GM12801 (cell line): ENCODE results near the gene PLA2G15.

ENCODE experiments used
- TF ChIP-seq, protein P1 (sequence below): IDR thresholded peaks from one replicate; pipeline ENCODE4 v1.5.1; 2011; ENCODE audit warnings: control low read depth; ENCODE audit not compliant: insufficient read length; ENCODE audit errors: extremely low read depth

Gene PLA2G15

DNA sequence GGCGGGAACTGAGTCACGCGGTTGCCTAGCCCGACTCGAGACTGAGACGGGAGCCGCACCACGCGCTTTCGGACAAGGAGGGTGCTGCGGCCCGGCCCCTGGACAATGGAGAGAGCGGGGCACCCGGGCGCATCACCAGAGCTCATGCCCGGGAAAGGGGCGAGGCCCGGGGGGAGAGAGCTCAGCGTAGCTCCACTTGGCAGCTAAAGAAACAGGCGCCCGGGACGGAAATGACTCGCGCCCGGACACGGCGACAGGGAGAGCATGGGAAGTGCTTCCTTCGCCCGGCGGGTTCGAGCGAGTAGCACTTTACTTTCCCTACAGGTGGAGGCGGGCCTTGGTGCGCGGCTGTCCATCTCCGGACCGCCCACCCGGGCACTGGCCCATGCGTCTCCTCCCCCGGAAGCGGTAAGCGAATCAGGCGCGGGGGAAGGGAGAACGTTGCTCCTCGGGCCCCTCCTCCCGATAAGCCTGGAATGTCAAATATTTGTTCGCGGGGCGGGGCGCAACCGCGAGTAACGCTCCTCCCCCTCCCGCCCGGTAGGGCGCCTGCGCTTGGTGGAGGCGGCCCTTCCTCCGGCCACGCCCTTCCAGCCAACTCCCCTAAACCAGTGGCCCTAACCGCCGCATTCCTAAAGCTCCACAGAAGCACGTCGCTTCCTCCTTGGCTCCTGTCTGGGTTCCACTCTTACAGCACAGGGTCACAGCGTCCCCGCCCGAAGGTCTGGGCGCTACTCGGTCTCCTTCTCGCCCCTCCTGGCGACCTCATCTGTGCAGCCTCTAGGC, 7.7 kb upstream of the PLA2G15 start:
- TF ChIP-seq, protein P1, sequence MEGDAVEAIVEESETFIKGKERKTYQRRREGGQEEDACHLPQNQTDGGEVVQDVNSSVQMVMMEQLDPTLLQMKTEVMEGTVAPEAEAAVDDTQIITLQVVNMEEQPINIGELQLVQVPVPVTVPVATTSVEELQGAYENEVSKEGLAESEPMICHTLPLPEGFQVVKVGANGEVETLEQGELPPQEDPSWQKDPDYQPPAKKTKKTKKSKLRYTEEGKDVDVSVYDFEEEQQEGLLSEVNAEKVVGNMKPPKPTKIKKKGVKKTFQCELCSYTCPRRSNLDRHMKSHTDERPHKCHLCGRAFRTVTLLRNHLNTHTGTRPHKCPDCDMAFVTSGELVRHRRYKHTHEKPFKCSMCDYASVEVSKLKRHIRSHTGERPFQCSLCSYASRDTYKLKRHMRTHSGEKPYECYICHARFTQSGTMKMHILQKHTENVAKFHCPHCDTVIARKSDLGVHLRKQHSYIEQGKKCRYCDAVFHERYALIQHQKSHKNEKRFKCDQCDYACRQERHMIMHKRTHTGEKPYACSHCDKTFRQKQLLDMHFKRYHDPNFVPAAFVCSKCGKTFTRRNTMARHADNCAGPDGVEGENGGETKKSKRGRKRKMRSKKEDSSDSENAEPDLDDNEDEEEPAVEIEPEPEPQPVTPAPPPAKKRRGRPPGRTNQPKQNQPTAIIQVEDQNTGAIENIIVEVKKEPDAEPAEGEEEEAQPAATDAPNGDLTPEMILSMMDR = no peak

DNA sequence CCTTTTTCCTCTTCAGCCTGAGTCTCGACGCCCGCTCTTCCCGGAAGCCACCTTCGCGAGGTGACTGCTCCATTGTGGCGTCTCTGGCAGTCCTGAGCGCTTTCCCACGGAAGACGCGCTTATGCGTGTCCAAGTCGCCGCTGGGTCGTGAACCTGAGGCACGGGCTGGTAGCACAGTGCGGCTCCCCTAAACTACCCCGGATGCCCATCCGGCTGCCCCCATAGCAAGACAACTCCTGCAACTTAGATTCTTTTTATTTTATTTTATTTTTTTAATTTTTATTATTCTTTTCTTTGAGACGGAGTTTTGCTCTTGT, 7.2 kb upstream of the PLA2G15 start:
- TF ChIP-seq, protein P1 = no peak

DNA sequence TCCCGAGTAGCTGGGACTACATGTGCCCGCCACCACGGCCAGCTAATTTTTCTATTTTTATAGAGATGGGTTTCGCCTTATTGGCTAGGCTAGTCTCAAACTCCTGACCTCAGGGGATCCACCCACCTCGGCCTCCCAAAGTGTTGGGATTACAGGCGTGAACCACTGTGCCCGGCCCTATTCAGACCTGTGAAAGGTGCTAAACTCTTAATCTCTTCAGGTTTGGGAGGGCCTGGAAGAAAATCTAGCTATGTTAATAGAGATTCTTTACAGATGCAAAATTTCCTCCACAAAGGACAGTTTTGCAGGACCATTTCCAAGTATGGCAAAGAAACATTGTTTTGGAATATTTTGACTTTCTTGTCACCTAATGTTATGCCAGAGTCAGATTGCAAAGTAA, 3.1 kb upstream of the PLA2G15 start:
- TF ChIP-seq, protein P1 = no peak

DNA sequence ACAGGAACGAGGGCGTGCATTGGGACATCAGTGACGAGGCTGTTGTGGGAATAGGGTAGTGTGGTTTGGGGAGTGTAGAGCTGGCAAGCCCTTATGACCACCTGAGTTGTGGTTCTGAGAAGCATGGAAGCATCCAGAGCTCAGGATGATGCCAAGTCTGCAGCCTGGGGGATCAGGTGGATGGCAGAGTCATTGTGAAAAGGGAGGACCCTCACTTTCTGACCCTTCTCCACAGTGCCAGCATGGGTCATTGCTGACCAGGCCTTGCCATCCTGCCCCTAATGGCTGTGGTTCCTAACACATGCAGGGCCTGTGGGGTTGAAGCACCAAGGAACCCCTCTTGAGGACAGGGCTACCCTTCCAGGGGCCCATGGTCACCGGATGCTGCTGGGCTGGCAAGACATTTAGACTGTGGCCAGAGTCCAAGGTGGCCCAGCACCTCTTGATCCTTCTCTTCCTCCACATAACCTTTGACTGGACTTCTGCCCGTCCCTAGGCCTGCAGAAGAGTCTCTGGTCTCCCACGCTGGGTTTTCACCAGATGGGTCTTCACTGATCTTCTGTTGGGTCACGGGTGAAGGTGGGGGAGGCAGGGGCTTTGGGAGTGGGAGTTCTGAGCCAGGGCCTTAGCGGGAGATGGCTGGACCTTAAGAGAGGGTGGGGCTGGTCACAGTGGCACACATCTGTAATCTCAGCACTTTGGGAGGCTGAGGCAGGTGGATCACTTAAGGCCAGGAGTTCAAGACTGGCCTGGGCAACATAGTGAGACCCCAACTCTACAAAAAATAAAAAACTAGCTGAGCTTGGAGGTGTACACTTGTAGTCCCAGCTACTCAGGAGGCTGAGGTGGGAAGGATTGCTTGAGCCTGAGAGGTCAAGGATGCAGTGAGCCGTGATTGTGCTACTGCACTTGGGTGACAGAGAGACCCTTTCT, 2.0 kb upstream of the PLA2G15 start:
- TF ChIP-seq, protein P1 = no peak

DNA sequence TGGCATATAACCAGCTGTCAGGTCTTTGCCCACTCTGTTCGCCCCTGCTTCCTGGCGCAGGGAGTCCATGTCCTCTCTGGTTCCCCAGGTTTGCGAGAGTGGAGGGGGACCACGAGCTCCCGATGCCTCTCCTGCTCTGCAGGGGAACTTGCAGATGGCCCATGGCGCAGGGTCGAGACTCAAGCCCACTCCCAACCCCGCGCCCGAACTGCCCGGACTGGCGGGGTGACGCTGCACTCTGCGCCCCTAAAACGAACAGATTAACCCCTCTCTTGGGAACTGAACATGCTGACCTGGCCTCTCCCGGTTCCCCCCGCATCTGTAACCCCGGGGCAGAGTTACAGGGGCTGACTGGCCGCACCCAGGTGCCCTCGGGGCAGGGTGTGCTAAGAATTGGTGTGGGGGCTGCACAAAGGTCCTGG, 681 bp upstream of the PLA2G15 start:
- TF ChIP-seq, protein P1 = no peak

DNA sequence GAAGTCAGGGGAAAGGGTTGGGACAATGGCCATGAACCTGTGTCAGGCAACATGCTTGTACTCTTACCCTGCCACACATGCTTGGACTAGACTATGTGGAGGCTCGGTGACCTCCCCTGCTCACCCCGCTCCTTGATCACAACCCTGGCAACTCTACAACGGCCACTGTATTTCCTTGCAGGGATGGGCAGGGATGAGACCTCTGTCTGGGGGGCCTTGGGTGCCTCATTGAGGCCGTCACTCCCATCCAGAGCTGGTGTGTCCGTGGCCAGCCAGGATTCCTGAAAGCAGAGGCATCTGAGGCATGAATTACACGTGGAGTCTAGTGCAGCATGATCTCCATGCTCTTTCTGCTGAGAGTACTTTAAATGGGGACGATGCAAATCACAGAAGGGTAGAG, 948 bp downstream of the PLA2G15 start:
- TF ChIP-seq, protein P1 = no peak

DNA sequence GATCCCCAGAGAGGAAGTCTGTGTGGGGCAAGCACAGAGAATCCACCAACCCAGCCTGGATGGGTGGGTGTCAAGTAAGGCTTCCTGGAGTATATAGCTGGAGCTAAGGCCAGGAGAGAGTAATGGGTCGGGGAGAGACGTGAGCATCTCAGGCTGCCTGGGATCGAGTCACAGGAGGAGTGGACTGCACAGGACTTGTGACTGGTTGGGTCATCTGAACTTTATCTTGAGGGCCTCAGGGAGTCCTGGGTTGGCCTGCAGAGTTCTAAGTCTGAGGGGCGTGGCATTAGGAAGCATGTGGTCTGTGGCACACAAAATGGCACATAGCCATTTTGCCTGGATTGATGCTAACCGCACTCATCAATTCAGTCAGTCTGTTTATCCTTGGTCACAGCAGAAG, 1.5 kb downstream of the PLA2G15 start:
- TF ChIP-seq, protein P1 = no peak
